ENCODE data around the gene FMN2.
A peak's percentile ranks its signal among the peaks of the same experiment; 100 is the strongest.

DNA sequence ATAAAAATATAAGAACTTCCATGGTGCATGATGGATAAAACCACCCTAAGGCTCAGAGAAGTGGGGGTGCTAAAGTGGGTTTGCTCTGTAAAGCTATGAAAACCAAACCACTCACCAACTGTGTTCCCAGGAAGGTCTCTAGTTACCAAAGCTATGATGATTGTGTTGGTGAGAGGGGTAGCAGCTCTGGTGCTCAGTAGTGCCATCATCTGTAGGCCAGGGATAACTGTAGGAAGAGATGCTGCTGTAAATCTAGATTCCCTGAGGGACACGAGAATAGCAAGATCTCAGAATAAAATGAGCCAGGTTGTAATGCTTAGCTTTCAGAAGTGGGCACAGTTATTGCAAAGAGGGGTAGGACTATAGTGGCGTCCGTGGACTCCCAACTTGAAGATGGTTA is 395.8 kb downstream of the FMN2 start:
- TF ChIP-seq, protein P1, sequence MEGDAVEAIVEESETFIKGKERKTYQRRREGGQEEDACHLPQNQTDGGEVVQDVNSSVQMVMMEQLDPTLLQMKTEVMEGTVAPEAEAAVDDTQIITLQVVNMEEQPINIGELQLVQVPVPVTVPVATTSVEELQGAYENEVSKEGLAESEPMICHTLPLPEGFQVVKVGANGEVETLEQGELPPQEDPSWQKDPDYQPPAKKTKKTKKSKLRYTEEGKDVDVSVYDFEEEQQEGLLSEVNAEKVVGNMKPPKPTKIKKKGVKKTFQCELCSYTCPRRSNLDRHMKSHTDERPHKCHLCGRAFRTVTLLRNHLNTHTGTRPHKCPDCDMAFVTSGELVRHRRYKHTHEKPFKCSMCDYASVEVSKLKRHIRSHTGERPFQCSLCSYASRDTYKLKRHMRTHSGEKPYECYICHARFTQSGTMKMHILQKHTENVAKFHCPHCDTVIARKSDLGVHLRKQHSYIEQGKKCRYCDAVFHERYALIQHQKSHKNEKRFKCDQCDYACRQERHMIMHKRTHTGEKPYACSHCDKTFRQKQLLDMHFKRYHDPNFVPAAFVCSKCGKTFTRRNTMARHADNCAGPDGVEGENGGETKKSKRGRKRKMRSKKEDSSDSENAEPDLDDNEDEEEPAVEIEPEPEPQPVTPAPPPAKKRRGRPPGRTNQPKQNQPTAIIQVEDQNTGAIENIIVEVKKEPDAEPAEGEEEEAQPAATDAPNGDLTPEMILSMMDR (conservative IDR thresholded peaks at IDR 0.05; ENCODE audit: low read depth, low read length): 0 out of 2 replicates have a peak, but pooled peaks have one; percentile 20
- no peak for TF ChIP-seq EZH2 (IDR thresholded peaks at IDR 0.05; ENCODE audit: low read length, unreplicated experiment)

Measured in PC-3 (cell line).